Liver (tissue), 9 donors: Measurements from ENCODE around the gene HCFC1R1. TPM values are rescaled to one million over a fixed set of nuclear protein-coding genes. Genes with fewer than 3 reads are reported as not detected.

Source experiments
- DNase-seq: peaks from one replicate; pipeline ENCODE4 v3.0.0-alpha.2; 2017; ENCODE audit warnings: low spot score
- H3K27ac ChIP-seq, 2 donors: one replicate each; pipeline ENCODE4 v1.7.0; 2013; ENCODE audit warnings: inconsistent platforms in 2 of 2, low read length in 2 of 2, control low read depth in 1 of 2, low read depth in 1 of 2, mild to moderate bottlenecking in 1 of 2
- H3K27me3 ChIP-seq, 4 donors: one replicate each; pipeline versions ENCODE4 v1.6.1 to v1.7.0; 2013; ENCODE audit warnings: low read length in 3 of 4, inconsistent platforms in 1 of 4, mild to moderate bottlenecking in 1 of 4, moderate library complexity in 1 of 4; ENCODE audit not compliant: control insufficient read depth in 4 of 4, insufficient read depth in 4 of 4
- H3K36me3 ChIP-seq, 4 donors: one replicate each; pipeline versions ENCODE4 v1.6.1 to v1.7.0; 2013; ENCODE audit warnings: low read length in 3 of 4, mild to moderate bottlenecking in 3 of 4, low read depth in 1 of 4, moderate library complexity in 1 of 4; ENCODE audit not compliant: control insufficient read depth in 4 of 4, insufficient read depth in 3 of 4
- H3K4me1 ChIP-seq, 4 donors: one replicate each; pipeline versions ENCODE4 v1.6.1 to v1.7.0; 2013; ENCODE audit warnings: low read length in 3 of 4, mild to moderate bottlenecking in 3 of 4, moderate library complexity in 1 of 4; ENCODE audit not compliant: control insufficient read depth in 4 of 4, insufficient read depth in 4 of 4
- H3K4me3 ChIP-seq, 3 donors: one replicate each; pipeline versions ENCODE4 v1.6.1 to v1.7.0; 2013; ENCODE audit warnings: low read length in 3 of 3, control low read depth in 1 of 3, low read depth in 1 of 3, mild to moderate bottlenecking in 1 of 3
- H3K9ac ChIP-seq, 2 donors: one replicate each; pipeline ENCODE4 v1.7.0; 2013; ENCODE audit warnings: low read length in 2 of 2, mild to moderate bottlenecking in 2 of 2, moderate library complexity in 2 of 2, control low read depth in 1 of 2, low read depth in 1 of 2
- H3K9me3 ChIP-seq, 4 donors: one replicate each; pipeline versions ENCODE4 v1.6.1 to v1.7.0; 2013; ENCODE audit warnings: low read length in 3 of 4; ENCODE audit not compliant: control insufficient read depth in 4 of 4
- CTCF ChIP-seq: fragments of 150-350 bp; IDR thresholded peaks from 2 replicates; pipeline ENCODE4 v1.5.1; 2017; ENCODE audit warnings: improper control_type of control experiment, low read depth, low read length; ENCODE audit not compliant: missing input control
- FOXA2 ChIP-seq: IDR thresholded peaks from 2 replicates; pipeline ENCODE4 v1.6.1; 2016; ENCODE audit warnings: antibody characterized with exemption
- GABPA ChIP-seq, 2 donors: IDR thresholded peaks in 1 of 2; conservative IDR thresholded peaks in 1 of 2; 2 replicates each; pipeline ENCODE4 v1.6.1; 2016; ENCODE audit warnings: antibody characterized with exemption in 2 of 2, mild to moderate bottlenecking in 1 of 2, moderate library complexity in 1 of 2
- HNF4A ChIP-seq, 2 donors: conservative IDR thresholded peaks; 2 replicates each; pipeline ENCODE4 v1.6.1; 2016; ENCODE audit warnings: antibody characterized with exemption in 2 of 2, mild to moderate bottlenecking in 2 of 2
- HNF4G ChIP-seq: IDR thresholded peaks from 2 replicates; pipeline ENCODE4 v1.6.1; 2016; ENCODE audit warnings: antibody characterized with exemption
- JUND ChIP-seq, 2 donors: IDR thresholded peaks; 2 replicates each; pipeline ENCODE4 v1.6.1; 2016; ENCODE audit warnings: antibody characterized with exemption in 2 of 2
- MAX ChIP-seq: IDR thresholded peaks from 2 replicates; pipeline ENCODE4 v1.6.1; 2016; ENCODE audit warnings: antibody characterized with exemption
- RXRA ChIP-seq, 2 donors: IDR thresholded peaks; 2 replicates each; pipeline ENCODE4 v1.6.1; 2017 to 2018; ENCODE audit warnings: antibody characterized with exemption in 2 of 2, mild to moderate bottlenecking in 1 of 2
- TAF1 ChIP-seq: conservative IDR thresholded peaks from 2 replicates; pipeline ENCODE4 v1.6.1; 2016; ENCODE audit warnings: antibody characterized with exemption, mild to moderate bottlenecking
- YY1 ChIP-seq: IDR thresholded peaks from 2 replicates; pipeline ENCODE4 v1.6.1; 2016; ENCODE audit warnings: antibody characterized with exemption, mild to moderate bottlenecking
- ZBTB33 ChIP-seq: IDR thresholded peaks from 2 replicates; pipeline ENCODE4 v1.6.1; 2016; ENCODE audit warnings: antibody characterized with exemption
- WGBS: extraction: QIAGEN DNeasy Blood & Tissue Kit; methylation state at CpG from one replicate; pipeline ENCODE4 v1.1.7; 2013; 5-methylcytosine and 5-hydroxymethylcytosine counted together
- polyA plus RNA-seq, 2 donors: library from polyadenylated mRNA; stranded (reverse) in 1 of 2; unstranded in 1 of 2; fragments of 200-250 nt in 1 of 2; fragments of >200 nt in 1 of 2; fragmentation: Nextera tagmentation in 1 of 2; extraction: Ambion mirVana in 1 of 2; gene quantifications; one replicate each; pipeline versions ENCODE4 v1.2.1 to v1.2.3, GENCODE V29; 2013 to 2015
- total RNA-seq, 2 donors: library from RNA; depleted of rRNA; stranded (reverse); fragments of >200 nt; gene quantifications; one replicate each; pipeline ENCODE4 v1.2.3, GENCODE V29; 2014
- donor health status: healthy.
- donor health status: healthy.
- donor health status: healthy.
- donor health status: healthy.
- donor health status: healthy.

Gene HCFC1R1
- total and polyA plus RNA-seq, 4 donors, result 1.4 to 17.6 (median 9.2) TPM

GRCh38 chr16:3029491-3030221 lies 5.9 kb upstream of the HCFC1R1 start:
- no peaks in the 10 kb centered on the region for H3K9me3 ChIP-seq
- DNase-seq, result no peak
- no peak overlapping the region for H3K27ac ChIP-seq
- H3K4me3 ChIP-seq, result no peak overlapping the region
- no peak overlapping the region for H3K9ac ChIP-seq
- peaks cover 0 to 5% (median 2%) of the 10 kb centered on the region in 4 donors for H3K27me3 ChIP-seq
- H3K4me1 ChIP-seq, result peaks cover 0 to 22% (median 6%) of the 10 kb centered on the region in 4 donors
- WGBS, result 21% methylated on average over 59 of the region's 59 CpGs
- TF ChIP-seq JUND (IDR thresholded peaks at IDR 0.05), result no peak
- no peak for TF ChIP-seq MAX
- TF ChIP-seq HNF4G, result no peak
- TF ChIP-seq GABPA (IDR thresholded peaks at IDR 0.05 in 1 of 2, conservative IDR thresholded peaks at IDR 0.05 in 1 of 2), result no peak
- no peak for TF ChIP-seq HNF4A (conservative IDR thresholded peaks at IDR 0.05)
- TF ChIP-seq ZBTB33, result no peak
- H3K36me3 ChIP-seq, result peaks cover 0 to 14% (median 3%) of the 10 kb centered on the region in 4 donors

- no peak overlapping the region for H3K4me3 ChIP-seq
- WGBS, result 33% methylated on average over 15 of the region's 15 CpGs
- TF ChIP-seq YY1, result no peak
- no peak for TF ChIP-seq CTCF
- TF ChIP-seq RXRA (IDR thresholded peaks at IDR 0.05), result no peak
- TF ChIP-seq GABPA (IDR thresholded peaks at IDR 0.05 in 1 of 2, conservative IDR thresholded peaks at IDR 0.05 in 1 of 2), result no peak
- TF ChIP-seq FOXA2, result no peak
- no peak for TF ChIP-seq JUND (IDR thresholded peaks at IDR 0.05)
- no peak for TF ChIP-seq TAF1
- H3K27me3 ChIP-seq, result peaks cover 0 to 5% (median 2%) of the 10 kb centered on the region in 4 donors
- H3K9me3 ChIP-seq, result no peaks in the 10 kb centered on the region
- H3K36me3 ChIP-seq, result peaks cover 0 to 14% (median 3%) of the 10 kb centered on the region in 4 donors
- H3K4me1 ChIP-seq, result peaks cover 0 to 27% (median 6%) of the 10 kb centered on the region in 4 donors
- no peak overlapping the region for H3K9ac ChIP-seq
- no peak for DNase-seq
- no peak overlapping the region for H3K27ac ChIP-seq
Observed at GRCh38 chr16:3028716-3029319, 5.1 kb upstream of the HCFC1R1 start.
